ENCODE measurements around the gene TNPO3.

The TNPO3 gene

DNA sequence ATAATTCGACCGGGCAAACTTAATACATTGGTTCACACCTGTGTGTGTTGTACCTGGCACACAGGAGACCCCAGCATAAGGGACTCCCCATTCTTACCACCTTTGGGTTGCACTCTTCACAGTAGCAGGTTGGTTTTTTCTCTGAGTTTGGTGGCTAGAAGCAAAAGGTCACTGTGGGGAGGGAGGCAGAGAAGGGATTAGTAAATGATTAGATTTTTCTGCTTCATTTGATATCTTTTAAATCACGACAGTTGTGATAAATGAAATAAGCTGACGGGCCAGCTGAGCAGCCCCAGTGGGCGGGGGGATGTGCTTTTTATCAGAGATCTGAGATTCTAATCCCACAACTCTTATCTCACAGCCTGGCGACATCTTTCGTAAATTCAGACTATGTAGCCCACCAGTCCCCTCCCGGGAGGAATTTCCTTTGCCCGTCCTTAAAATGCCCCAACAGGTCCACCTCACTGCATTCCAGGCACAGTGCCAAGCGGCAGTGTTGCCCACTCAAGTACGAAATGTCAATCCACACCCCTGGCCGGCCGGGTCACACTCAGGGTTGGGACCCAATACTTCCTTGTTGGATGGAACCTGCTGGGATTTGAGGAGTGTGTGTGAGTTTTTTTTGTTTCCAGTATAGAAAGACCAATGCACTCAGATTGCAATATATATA lies 133.9 kb downstream of the TNPO3 start:
- no peak overlapping the region for H3K4me3 ChIP-seq (ENCODE audit: low read depth, low read length)
- no peak for DNase-seq (ENCODE audit: low read depth, low spot score)
- CTCF ChIA-PET: interaction anchor here (1.0 to 1.7 kb wide), 3 partner anchors 12 to 170 kb away, joined by 3 to 6 read pairs (median 3); no protein-coding TSS in a partner anchor
- POLR2A ChIA-PET: no interaction called here
- TF ChIP-seq, protein P1, sequence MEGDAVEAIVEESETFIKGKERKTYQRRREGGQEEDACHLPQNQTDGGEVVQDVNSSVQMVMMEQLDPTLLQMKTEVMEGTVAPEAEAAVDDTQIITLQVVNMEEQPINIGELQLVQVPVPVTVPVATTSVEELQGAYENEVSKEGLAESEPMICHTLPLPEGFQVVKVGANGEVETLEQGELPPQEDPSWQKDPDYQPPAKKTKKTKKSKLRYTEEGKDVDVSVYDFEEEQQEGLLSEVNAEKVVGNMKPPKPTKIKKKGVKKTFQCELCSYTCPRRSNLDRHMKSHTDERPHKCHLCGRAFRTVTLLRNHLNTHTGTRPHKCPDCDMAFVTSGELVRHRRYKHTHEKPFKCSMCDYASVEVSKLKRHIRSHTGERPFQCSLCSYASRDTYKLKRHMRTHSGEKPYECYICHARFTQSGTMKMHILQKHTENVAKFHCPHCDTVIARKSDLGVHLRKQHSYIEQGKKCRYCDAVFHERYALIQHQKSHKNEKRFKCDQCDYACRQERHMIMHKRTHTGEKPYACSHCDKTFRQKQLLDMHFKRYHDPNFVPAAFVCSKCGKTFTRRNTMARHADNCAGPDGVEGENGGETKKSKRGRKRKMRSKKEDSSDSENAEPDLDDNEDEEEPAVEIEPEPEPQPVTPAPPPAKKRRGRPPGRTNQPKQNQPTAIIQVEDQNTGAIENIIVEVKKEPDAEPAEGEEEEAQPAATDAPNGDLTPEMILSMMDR (IDR thresholded peaks at IDR 0.05; ENCODE audit: insufficient read depth, low read length, missing control alignments): no peak

DNA sequence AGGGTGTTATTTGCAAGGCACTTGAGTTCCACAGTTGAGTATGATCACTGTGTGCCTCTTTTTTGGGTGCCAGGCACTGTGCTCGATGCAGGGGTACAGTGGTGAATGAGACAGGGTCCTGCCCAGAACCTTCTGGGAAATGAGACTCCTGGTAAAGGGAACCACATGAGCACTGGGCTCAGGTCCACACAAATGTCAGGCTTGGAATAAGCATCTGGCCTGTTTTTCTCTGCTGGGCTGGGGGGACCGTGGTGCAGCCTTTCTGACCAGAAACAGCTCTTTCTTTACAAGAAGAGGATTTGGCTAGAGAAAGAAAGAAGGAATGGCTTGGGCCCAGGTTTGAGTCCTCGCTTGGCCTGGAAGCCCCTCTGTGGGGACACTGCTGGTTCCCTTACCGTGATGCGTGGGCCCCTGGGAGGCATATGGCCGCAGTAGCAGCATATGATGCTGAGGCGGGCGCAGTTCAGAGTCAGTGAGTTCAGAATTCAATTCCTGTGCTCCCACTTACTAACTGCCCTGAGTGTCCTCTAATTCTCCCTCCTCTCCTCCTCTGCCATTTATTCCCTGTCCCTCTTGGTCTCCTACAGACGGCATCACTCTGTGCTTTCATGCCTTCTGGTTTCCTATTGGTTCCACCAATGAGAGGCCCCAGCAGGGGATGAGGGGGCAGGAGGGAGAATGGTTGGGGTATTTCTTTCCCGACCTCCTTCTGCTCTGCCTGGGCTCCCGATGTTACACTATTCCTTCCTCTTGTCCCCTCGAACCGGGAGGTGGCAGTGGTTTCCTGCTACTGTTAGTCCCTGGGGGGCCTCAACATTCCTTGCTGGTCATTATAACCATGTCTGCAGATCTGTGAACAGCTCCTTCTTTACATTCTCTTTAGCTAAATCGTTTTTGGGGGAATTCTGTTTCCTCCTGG lies 134.8 kb downstream of the TNPO3 start:
- no peak overlapping the region for H3K4me3 ChIP-seq (ENCODE audit: low read depth, low read length)
- no peak for DNase-seq (ENCODE audit: low read depth, low spot score)
- POLR2A ChIA-PET: no interaction called here
- TF ChIP-seq, protein P1 (IDR thresholded peaks at IDR 0.05; ENCODE audit: insufficient read depth, low read length, missing control alignments): no peak
- CTCF ChIA-PET: interaction anchor here (1.0 to 1.7 kb wide), 5 partner anchors 11 to 171 kb away, joined by 3 to 6 read pairs (median 3); no protein-coding TSS in a partner anchor

DNA sequence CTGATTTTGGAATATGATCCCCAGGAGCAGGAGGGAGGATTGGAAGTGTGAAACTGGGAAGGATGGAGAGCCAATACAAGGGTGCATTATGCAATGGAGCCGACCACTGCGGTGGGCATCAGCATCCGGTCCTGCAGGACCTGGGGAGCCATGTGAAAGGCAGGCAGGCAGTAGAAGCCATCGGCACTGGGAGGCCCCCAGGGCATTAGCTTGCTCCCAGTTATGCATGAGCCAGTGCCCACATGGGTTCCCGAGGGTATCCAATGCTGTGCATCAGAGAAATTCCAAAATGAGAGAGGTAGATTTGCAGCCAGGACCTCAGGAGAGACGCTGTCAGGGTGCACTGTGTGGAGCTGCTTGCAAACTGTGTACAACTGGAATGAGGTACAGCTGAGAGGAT lies 135.7 kb downstream of the TNPO3 start:
- TF ChIP-seq, protein P1 (IDR thresholded peaks at IDR 0.05; ENCODE audit: insufficient read depth, low read length, missing control alignments): no peak
- ChIA-PET POLR2A (no interaction called here), CTCF (interaction anchor here (1.0 to 1.5 kb wide), 2 partner anchors 15 to 39 kb away, joined by 3 to 4 read pairs; no protein-coding TSS in a partner anchor)
- no peak overlapping the region for H3K4me3 ChIP-seq (ENCODE audit: low read depth, low read length)
- no peak for DNase-seq (ENCODE audit: low read depth, low spot score)

DNA sequence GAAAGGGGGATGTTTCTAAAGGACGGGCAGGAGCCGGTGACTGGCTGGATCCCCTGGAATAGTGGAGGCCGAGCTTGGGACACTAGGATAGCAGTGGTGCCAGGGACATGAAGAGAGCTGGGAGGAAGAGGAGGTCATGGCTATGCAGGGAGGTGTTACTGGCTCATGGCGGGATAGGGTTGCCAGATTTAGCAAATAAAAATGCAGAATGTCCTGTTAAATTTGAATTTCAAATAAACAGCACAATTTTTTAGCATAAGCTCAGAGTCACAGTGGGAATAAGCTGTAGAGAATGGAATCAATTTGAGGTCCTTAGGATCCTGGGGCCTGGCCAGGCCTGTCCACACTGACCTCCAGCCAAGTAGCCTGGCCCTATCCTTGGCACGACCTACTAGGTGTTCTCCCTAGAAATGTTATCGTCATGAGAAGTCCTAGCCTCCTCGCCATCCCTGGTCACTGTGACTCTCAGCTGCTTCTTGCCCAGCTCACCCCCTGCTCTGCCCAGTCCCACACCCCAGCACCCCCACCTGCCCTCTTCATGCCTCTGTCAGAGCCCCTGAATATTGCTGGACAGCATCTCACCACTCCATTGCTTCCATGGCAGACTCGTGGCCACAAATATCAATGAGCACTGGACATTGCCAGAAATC lies 136.8 kb downstream of the TNPO3 start:
- H3K4me3 ChIP-seq (ENCODE audit: low read depth, low read length): no peak overlapping the region
- TF ChIP-seq, protein P1 (IDR thresholded peaks at IDR 0.05; ENCODE audit: insufficient read depth, low read length, missing control alignments): no peak
- no peak for DNase-seq (ENCODE audit: low read depth, low spot score)
- CTCF ChIA-PET: interaction anchor here (1.1 kb wide), 1 partner anchor 9 kb away, joined by 3 read pairs; no protein-coding TSS in a partner anchor
- POLR2A ChIA-PET: no interaction called here

DNA sequence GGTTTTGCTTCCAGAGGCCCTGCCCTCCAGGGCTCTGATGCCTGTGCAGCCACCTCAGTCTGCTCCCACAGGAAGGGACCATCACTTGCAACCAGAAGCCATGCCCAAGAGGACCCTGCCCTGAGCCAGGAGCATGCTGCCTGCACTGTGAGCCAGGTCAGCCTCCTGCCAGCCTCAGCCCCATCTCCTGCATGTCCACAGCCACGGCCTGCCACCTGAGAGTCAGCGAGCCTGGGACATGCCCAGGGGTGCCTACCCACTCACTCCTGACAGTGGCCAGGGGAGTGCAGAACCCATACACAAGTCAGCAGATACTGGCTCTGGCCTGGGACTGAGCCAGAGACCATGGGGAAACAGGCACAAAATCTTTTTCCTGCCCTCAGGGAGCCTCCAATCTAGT lies 137.8 kb downstream of the TNPO3 start:
- H3K4me3 ChIP-seq (ENCODE audit: low read depth, low read length): no peak overlapping the region

More for the DNA sequence above, 137.8 kb downstream of the TNPO3 start:
- TF ChIP-seq, protein P1 (IDR thresholded peaks at IDR 0.05; ENCODE audit: insufficient read depth, low read length, missing control alignments): no peak
- CTCF ChIA-PET: no interaction called here
- no peak for DNase-seq (ENCODE audit: low read depth, low spot score)
- POLR2A ChIA-PET: no interaction called here

Measured in AG04449 (cell line).